H1 (cell line): ENCODE measurements around the gene PIGS. TPM values are rescaled to one million over a fixed set of nuclear protein-coding genes. Genes with fewer than 3 reads are reported as not detected.
A peak's percentile ranks its signal among the peaks of the same experiment; 100 is the strongest.

Experiments
- CEBPB ChIP-seq: IDR thresholded peaks from 2 replicates; pipeline ENCODE4 v1.6.1; 2012; ENCODE audit warnings: low read depth, low read length
- CHD2 ChIP-seq: IDR thresholded peaks from 2 replicates; pipeline ENCODE4 v1.6.1; 2012; ENCODE audit warnings: low read length, improper control_type of control experiment
- CHD7 ChIP-seq: fragments of 300-600 bp; sonication (generic); IDR thresholded peaks from 2 replicates; pipeline ENCODE4 v1.7.1; 2012; ENCODE audit warnings: low read length, moderate library complexity, mild to moderate bottlenecking, inconsistent platforms; ENCODE audit not compliant: insufficient replicate concordance
- KDM4A ChIP-seq: IDR thresholded peaks from one replicate; pipeline ENCODE4 v1.7.1; 2012; ENCODE audit warnings: low read depth, mild to moderate bottlenecking, moderate library complexity, low read length, inconsistent platforms; ENCODE audit not compliant: severe bottlenecking
- KDM5A ChIP-seq: fragments of 200-600 bp; IDR thresholded peaks from 2 replicates; pipeline ENCODE4 v1.7.1; 2012; ENCODE audit warnings: mild to moderate bottlenecking, low read length, inconsistent platforms, mixed read lengths
- MAX ChIP-seq: IDR thresholded peaks from 2 replicates; pipeline ENCODE4 v1.6.1; 2012; ENCODE audit warnings: inconsistent platforms
- PHF8 ChIP-seq: fragments of 200-600 bp; sonication (generic); conservative IDR thresholded peaks from 2 replicates; pipeline ENCODE4 v1.7.1; 2012; ENCODE audit warnings: low read depth, mild to moderate bottlenecking, inconsistent platforms, low read length, moderate library complexity
- POLR2A ChIP-seq, 2 experiments: IDR thresholded peaks; 1 replicate in 1 of 2; 2 replicates in 1 of 2; pipeline ENCODE4 v1.6.1; 2011; ENCODE audit warnings: low read depth in 2 of 2, low read length in 2 of 2, mild to moderate bottlenecking in 2 of 2; ENCODE audit errors: control extremely low read depth in 1 of 2
- POLR2AphosphoS5 ChIP-seq: IDR thresholded peaks from 2 replicates; pipeline ENCODE4 v1.6.1; 2011; ENCODE audit warnings: low read depth, low read length
- SIN3A ChIP-seq, 2 experiments: IDR thresholded peaks in 1 of 2; conservative IDR thresholded peaks in 1 of 2; 2 replicates each; pipeline ENCODE4 v1.6.1; 2011 to 2012; ENCODE audit warnings: low read length in 2 of 2, improper control_type of control experiment in 1 of 2, low read depth in 1 of 2, mild to moderate bottlenecking in 1 of 2
- SP1 ChIP-seq: IDR thresholded peaks from 2 replicates; pipeline ENCODE4 v1.6.1; 2011; ENCODE audit warnings: low read depth, low read length
- polyA plus RNA-seq, 7 experiments: library from polyadenylated mRNA; depleted of rRNA in 3 of 7; stranded (reverse) in 5 of 7; unstranded in 2 of 7; fragments of >200 nt in 5 of 7; fragments of 200-250 nt in 2 of 7; gene quantifications; 1 replicate in 5 of 7; 2 replicates in 1 of 7; 4 replicates in 1 of 7; pipeline versions ENCODE4 v1.2.1 to v1.2.3, GENCODE V29; 2011 to 2013; ENCODE audit warnings: missing spikeins in 2 of 7, mixed read lengths in 2 of 7
- total RNA-seq: library from RNA; stranded (reverse); fragmentation: NEBNext Ultra II Directional; extraction: Animal tissue kit (Norgen Biotek cat#: 25700); gene quantifications from 2 replicates; pipeline ENCODE4 v1.2.1, GENCODE V29; 2021

The PIGS gene
- total and polyA plus RNA-seq, 2 of the 8 experiments (the other 6 are each of a cell fraction or from before 2014, with no cell fraction given) = 44.3 to 50.6 TPM

- peak; percentile 86 to 92 for TF ChIP-seq POLR2A (IDR thresholded peaks at IDR 0.05; ENCODE audit: control extremely low read depth in 1 of 2, low read depth in 2 of 2, low read length in 2 of 2)
- TF ChIP-seq SP1 = peak; percentile 78
- TF ChIP-seq KDM5A = peak; percentile 70; the same call in 1 of the 2 replicates
- peak; percentile 92; the same call in 1 of the 2 replicates for TF ChIP-seq PHF8
- peak; percentile 24; the same call in 1 of the 2 replicates for TF ChIP-seq MAX
- peak; percentile 94 for TF ChIP-seq POLR2AphosphoS5
- TF ChIP-seq SIN3A (conservative IDR thresholded peaks at IDR 0.05 in 1 of 2, IDR thresholded peaks at IDR 0.05 in 1 of 2; ENCODE audit: low read depth in 1 of 2, low read length in 2 of 2) = peak in 1 of 2 experiments; percentile 86; a peak in 2 of 4 replicates
- no peak for TF ChIP-seq CHD7
- TF ChIP-seq CHD2 = no peak
- no peak for TF ChIP-seq CEBPB
- TF ChIP-seq KDM4A = peak; percentile 88
These were observed 27.5 kb upstream of the PIGS start, which contains the start of gene SPAG5 (continued) for GRCh38 chr17:28598799-28599310.
